NCI-H345 treated with DMSO at 0.1 percent for 48 hours (cell line): ENCODE measurements around the gene DCLK2.

Source experiments
- DNase-seq: peaks from one replicate; lab custom pipeline; 2025; ENCODE audit not compliant: unreplicated experiment; lab: John Stamatoyannopoulos, UW

Gene DCLK2

DNA sequence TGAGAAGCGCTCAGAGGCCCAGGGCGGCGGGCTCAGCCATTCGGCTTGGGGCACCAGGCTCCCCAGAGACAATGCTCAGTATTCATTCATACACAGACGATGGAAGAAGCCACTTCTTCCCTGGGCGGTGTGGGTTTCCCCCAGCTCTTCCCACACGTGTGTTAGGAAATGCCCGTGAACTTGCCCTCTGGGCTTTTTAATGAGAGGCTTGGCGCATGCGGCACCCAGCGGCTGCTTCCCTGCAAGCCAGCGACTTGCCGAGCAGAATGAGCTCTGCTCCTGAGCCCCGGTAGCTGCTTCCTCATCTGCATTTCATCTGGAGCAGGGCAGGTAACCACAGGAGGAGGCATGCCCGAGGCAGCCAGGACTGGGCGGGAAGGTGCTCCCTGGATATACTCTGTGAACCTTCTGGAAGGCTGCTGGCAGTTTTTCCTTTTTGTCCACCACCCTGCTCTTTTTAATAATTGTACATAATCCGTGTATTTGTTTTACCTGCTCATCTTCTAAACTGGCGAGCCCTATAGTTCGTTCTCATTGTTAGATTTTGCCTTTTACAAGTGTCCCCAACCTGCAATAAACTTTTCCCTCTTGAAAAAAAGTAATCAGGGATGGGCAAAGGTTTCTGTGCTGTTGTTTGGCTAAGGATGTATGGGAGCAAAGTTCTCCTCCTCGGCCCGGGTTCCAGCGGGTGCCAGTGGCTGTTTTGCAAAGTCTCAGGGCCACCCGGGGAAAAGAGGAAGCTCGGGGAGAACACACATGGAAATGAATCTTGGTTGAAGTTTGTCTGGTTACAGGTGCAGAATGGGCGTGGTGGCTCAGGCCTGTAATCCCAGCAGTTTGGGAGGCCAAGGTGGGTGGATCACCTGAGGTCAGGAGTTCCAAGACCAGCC, 178.8 kb downstream of the DCLK2 start:
- DNase-seq, result no peak

DNA sequence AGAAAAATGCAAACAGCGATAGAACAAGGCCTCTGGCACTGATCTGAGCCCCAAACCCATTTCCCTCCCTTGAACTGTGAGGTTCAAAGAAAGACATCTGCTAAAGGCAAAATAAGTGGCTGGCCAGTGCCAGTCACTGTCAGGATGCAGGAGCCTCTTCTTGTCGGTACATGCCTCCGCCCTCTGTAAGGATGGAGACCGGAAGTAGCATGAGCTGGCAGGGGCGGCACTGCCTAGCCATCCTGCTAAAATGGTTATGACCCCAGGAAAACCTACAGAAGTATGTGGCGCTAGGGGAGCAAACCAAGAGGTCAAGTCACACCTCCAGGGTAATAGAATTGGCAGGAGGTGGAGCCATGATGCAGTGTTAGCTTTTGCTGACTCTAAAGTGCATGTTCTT, 180.3 kb downstream of the DCLK2 start:
- no peak for DNase-seq

GRCh38 chr4:150259861-150260567, 181.8 kb downstream of the DCLK2 start:
- no peak for DNase-seq

DNA sequence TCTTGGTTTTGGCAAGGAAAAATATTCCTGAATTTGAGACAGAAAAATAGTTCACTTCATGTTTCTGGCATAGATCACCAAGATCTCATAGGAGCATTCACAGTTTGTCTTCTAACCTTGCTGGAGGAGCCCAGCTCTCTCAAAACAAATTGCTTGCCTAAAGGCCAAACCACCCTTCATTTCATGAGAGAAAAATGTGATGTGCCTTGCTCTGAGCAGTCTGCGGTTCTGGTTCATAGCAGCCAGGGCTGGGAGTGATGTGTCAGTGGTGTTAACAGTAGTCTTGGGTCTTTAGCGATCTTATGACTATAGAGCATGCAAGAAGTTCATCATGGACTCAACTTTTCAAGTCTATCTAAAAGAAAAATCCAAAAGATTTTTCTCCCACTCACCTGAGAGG, 183.3 kb downstream of the DCLK2 start:
- DNase-seq, result no peak

- DNase-seq, result no peak
Observed at GRCh38 chr4:150262611-150263010, 184.4 kb downstream of the DCLK2 start.

- DNase-seq, result no peak
Observed at GRCh38 chr4:150264595-150265161, 186.4 kb downstream of the DCLK2 start.

- no peak for DNase-seq
Observed at GRCh38 chr4:150265806-150266205, 187.6 kb downstream of the DCLK2 start.

DNA sequence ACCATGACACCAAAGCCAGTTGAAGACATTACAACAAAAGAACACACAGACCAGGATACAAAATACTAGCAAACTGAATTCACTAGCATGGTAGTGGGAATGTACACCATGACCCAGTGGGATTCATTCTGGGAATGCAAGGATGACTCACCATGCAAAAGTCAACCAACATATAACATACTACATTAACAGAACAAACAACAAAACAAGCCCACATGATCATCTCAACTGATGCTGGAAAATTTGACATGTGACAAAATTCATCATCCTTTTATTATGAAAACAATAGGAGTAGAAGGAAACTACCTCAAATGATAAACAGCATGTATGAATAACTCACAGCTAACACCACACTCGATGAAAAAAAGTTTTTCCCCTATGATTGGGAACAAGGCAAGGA, 190.2 kb downstream of the DCLK2 start:
- no peak for DNase-seq

DNA sequence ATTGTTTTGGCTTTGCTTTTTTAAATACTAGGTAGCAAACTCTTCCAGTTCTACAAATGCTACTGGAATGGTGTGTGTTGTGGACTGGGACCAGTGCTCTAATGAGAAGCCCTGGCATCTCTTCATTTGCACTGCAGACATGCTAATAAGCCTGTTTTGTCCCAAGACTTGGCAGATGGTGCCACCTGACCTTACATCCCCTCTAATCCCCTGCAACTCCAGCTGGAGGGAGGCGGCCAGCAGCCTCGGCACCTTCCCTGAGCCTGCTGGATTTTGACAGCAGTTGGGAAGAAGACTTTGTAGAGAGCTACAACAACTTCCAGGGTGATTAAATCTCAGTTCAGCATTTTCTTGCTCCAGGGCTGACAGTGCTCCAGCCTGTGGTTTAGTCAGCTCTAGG, 200.0 kb downstream of the DCLK2 start:
- DNase-seq, result no peak

DNA sequence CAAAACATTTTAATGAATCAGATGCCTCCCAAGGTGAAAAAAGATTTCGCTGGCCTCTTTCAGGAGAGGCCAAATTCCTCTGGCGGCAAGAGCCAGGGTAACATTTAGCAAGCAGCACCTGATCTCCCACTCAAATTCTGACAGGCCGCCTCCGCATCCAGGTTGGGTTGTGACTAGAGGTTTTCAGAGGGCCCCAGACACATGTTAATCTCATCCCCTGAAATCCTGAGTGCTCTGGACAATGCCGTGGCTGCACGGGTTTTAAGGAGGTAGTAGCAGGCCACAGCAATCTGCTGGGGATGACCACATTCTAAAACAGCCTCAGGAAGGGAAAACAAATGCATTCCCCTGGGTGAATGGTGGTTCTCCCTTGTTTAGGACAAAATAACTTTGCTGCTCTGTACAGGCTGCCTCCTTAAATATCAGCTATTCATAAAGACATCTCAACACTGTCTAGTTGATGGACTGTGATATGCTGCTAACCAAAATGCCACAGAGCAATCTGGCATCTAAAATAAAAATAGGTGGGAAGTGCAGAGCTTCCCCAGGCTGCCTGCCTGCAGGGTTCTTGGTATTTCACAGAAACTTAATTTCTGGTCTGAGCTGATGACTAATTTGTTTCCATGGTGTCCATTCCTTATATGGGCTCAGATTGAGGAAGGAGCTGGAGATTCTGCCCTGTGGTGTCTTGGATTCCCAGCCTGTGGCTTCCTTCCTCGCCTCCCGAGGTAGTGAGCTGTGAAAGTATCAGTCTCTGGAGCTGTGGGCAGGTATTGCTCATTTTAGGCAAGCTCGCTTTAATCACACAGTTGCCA, 202.0 kb downstream of the DCLK2 start:
- no peak for DNase-seq

- DNase-seq, result no peak
Observed at GRCh38 chr4:150280975-150281374, 202.7 kb downstream of the DCLK2 start.

DNA sequence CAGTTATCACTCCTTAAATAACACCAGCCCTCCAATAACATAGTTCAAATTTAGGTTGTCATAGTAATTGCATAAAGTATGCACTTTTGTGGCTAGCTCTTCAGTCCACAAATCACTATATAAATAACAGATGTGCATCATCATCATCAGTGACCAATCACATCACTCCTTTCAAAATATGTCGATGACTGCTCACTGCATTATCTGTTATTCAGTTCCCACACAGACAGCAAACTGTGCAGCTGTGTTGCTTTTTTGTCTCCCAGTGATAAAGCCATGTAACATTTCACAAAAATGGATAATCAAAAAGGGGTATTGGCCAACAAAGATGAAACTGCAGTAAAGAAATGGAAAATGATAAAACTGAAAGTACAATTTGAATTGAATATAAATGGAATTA, 205.4 kb downstream of the DCLK2 start:
- no peak for DNase-seq

DNA sequence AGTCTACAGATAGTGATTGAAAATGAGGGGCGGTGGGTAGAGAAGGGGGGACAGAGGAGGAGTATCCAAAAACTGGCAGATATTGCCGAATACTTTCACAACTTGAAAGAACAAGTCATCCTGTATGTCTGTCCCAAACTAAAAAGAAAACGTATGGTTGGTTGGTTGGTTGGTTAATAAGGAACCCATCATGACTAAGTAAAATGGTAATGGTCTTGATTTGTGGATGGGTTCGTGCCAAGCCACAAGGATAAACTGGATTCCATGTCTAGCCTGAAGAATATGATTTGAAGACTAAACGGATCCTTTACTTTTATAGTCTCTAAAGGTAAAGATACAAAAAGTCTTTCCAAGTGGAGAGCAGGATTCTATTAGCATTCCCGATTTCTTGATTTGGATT, 208.4 kb downstream of the DCLK2 start:
- no peak for DNase-seq

DNA sequence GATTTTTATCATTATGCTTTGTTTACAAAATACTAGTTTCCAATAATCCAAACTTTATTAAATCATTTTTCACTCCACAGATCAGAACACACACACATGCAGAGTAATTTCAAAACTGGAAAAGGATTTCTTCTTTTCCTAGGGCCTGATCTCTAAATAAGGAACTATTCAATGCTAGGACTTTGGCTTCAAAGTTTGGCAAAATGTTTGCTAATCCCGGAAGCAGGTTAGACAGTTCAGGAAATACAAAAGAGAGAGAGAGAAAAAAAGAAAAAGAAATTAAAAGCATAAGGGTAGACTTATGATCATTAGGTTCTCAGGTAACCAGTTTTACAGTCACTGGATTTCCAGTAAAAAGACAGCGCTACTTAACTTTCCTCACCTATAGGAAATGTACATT, 211.0 kb downstream of the DCLK2 start:
- no peak for DNase-seq

- no peak for DNase-seq
Observed at GRCh38 chr4:150289881-150290280, 211.6 kb downstream of the DCLK2 start.

DNA sequence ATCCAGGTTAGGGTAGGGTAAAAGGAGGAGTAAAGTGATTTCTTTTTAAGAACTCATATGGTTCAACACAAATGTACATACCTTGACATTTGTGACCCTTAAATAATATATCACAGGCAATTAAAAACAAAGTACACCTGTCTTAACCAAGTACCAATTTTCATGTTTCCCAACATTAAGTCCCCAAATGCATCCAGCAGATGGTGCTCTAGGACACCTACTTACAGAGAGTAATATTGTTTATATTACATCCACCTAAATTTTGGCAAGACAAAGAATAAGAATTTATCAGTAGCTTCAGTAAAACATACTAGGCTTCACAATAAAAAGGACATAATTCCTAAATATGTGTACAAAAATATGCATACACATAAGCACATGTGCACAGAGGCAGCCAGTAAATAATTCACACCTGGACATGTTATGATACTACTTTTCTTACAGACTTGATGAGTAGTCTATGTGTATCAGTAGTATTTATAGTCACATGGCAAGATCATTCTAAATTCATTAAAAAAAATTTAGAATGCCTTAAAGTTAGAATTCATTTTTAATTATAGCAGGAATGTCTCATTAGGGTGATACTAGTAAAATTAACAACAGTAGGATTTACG, 219.7 kb downstream of the DCLK2 start:
- DNase-seq, result no peak

- DNase-seq, result no peak
Observed at GRCh38 chr4:150299816-150300215, 221.6 kb downstream of the DCLK2 start.

DNA sequence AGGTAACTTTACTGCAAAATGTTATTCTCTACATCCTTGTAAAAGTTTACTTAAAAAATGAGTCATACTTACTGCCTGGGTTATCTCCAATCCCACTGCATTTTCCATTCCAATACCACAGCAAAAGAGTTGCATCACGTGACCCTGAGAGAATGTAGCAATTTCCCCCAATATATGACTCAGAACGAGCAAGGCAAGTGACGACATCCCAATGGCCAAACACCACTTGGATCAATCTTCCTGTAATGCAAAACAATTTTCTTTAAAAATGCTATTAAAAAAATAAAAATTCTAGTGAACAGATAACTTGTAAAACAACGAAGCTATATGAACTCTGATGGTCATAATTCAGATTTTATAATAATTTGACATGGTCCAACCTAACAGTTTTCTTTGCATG, 224.3 kb downstream of the DCLK2 start:
- DNase-seq, result no peak

GRCh38 chr4:150305995-150306394, 227.8 kb downstream of the DCLK2 start:
- no peak for DNase-seq

DNA sequence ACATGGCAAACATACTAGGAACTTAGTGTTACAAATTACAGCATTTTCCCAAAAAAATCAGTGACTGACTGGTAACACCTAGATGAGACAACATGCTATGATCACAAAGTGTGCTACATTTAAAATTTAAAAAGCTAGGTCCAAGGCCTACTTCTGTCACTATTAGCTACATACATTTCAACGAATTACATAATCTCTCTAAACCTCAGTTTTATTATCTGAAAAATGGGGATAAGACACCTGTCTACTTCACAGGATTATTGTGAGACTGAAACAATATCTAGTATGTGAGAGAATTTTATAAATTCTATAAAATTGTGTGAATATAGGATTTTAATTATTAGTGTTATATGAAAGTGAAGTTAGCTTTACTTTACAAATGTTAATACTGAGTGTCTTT, 228.5 kb downstream of the DCLK2 start:
- DNase-seq, result no peak
